ENCODE results near the gene ESAM.

- no peak for TF ChIP-seq CTCF (conservative IDR thresholded peaks at IDR 0.05; ENCODE audit: low read depth, low read length)
- no peak for TF ChIP-seq EZH2phosphoT487 (IDR thresholded peaks at IDR 0.05; ENCODE audit: borderline replicate concordance, low read length)
- no peak for TF ChIP-seq EZH2 (IDR thresholded peaks at IDR 0.05; ENCODE audit: low read length, unreplicated experiment)
These were observed 12.2 kb downstream of the ESAM start for GRCh38 chr11:124749912-124750311.

Data from PC-3 (cell line).